Measurements from ENCODE around the gene HEPACAM2. TPM values are rescaled to one million over a fixed set of nuclear protein-coding genes. Genes with fewer than 3 reads are reported as not detected.

HEPACAM2 gene
- total RNA-seq, 1 experiment from 2014 or later: not detected

- Histone ChIP-seq H4K20me1 (ENCODE audit: control insufficient read depth, insufficient read depth, insufficient read length) (no peaks in the 10 kb centered on the region), H4K5ac (ENCODE audit: insufficient read length, low read depth, low read length) (no peak overlapping the region), H3K23me2 (ENCODE audit: insufficient read length, low read depth, low read length, poor library complexity, severe bottlenecking) (no peaks in the 10 kb centered on the region), H4K8ac (replicated peaks; ENCODE audit: insufficient read length, low read depth, low read length) (no peak overlapping the region), H3K27me3 (ENCODE audit: insufficient read depth, low read length) (no peaks in the 10 kb centered on the region; the same call in 1 of the 2 replicates), H2BK20ac (ENCODE audit: low read depth, low read length, poor library complexity, severe bottlenecking) (no peak overlapping the region), H3K4me1 (ENCODE audit: insufficient read depth, low read length) (no peaks in the 10 kb centered on the region), H2BK5ac (ENCODE audit: insufficient read length, low read length) (no peak overlapping the region), H3K18ac (ENCODE audit: insufficient read length, low read depth, low read length) (no peak overlapping the region), H2AFZ (ENCODE audit: low read length) (no peak overlapping the region), H3K56ac (ENCODE audit: insufficient read length, low read depth, low read length) (no peak overlapping the region), H3K79me2 (ENCODE audit: insufficient read depth, low read length) (no peaks in the 10 kb centered on the region), H2BK12ac (ENCODE audit: insufficient read length, low read depth, low read length) (no peak overlapping the region), H3K79me1 (ENCODE audit: insufficient read depth, low read depth, low read length, poor library complexity, severe bottlenecking) (no peaks in the 10 kb centered on the region), H3K23ac (ENCODE audit: insufficient read length, low read depth, low read length) (no peak overlapping the region), H3K9ac (ENCODE audit: extremely low read depth, insufficient read length, low read length) (no peak overlapping the region), H3K27ac (ENCODE audit: insufficient read length, low read depth, low read length) (no peak overlapping the region), H4K91ac (ENCODE audit: insufficient read length, low read depth, low read length) (no peak overlapping the region), H3K14ac (ENCODE audit: insufficient read depth, low read length) (no peak overlapping the region), H2AK5ac (ENCODE audit: insufficient read length, low read length) (no peak overlapping the region), H3K9me3 (ENCODE audit: control insufficient read depth, low read depth, low read length) (no peaks in the 10 kb centered on the region), H3K4me2 (ENCODE audit: insufficient read depth, insufficient read length, low read length) (no peak overlapping the region), H3K4ac (ENCODE audit: low read depth, low read length) (no peak overlapping the region), H2BK120ac (ENCODE audit: low read depth, low read length, poor library complexity, severe bottlenecking) (no peak overlapping the region), H3T11ph (ENCODE audit: low read length) (no peak overlapping the region), H2BK15ac (ENCODE audit: low read depth, low read length) (no peak overlapping the region)
- peaks cover 5 to 6% of the 10 kb centered on the region in 2 experiments; a peak in 3 of 5 replicates for H3K9me3 Mint-ChIP-seq
- no peak for DNase-seq
- H3K4me3 Mint-ChIP-seq: no peak overlapping the region
- TF ChIP-seq, protein P1, sequence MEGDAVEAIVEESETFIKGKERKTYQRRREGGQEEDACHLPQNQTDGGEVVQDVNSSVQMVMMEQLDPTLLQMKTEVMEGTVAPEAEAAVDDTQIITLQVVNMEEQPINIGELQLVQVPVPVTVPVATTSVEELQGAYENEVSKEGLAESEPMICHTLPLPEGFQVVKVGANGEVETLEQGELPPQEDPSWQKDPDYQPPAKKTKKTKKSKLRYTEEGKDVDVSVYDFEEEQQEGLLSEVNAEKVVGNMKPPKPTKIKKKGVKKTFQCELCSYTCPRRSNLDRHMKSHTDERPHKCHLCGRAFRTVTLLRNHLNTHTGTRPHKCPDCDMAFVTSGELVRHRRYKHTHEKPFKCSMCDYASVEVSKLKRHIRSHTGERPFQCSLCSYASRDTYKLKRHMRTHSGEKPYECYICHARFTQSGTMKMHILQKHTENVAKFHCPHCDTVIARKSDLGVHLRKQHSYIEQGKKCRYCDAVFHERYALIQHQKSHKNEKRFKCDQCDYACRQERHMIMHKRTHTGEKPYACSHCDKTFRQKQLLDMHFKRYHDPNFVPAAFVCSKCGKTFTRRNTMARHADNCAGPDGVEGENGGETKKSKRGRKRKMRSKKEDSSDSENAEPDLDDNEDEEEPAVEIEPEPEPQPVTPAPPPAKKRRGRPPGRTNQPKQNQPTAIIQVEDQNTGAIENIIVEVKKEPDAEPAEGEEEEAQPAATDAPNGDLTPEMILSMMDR (conservative IDR thresholded peaks at IDR 0.05): no peak
- H3K36me3 Mint-ChIP-seq (ENCODE audit: insufficient read depth in 1 of 3, low read depth in 3 of 3): no peaks in the 10 kb centered on the region
- WGBS (ENCODE audit: extremely low coverage, insufficient read length, low lambda C conversion rate): no CpG with 5 or more reads among the region's 2 CpGs
- no peak overlapping the region for H3K27ac Mint-ChIP-seq
- H3K4me1 Mint-ChIP-seq: no peaks in the 10 kb centered on the region
- peaks cover 2% of the 10 kb centered on the region; the same call in 1 of the 2 replicates for H3K27me3 Mint-ChIP-seq (ENCODE audit: low read depth)
These were observed 49.2 kb downstream of the HEPACAM2 start for GRCh38 chr7:93176992-93177580.
